HG02852 (cell line): ENCODE measurements around the gene DDX41.
"Not testable (repeated sequence)": the region's sequence is repeated elsewhere in the genome, so short reads cannot be mapped to it uniquely, and the experiment has no call there.

ENCODE experiments used
- ATAC-seq: cut with Tn5 transposase; IDR thresholded peaks from one replicate; pipeline ENCODE4 v1.9.1; 2021; ENCODE audit warnings: mild to moderate bottlenecking, moderate library complexity; ENCODE audit not compliant: unreplicated experiment

The DDX41 gene

GRCh38 chr5:177486256-177486655 lies 30.5 kb downstream of the DDX41 start:
- ATAC-seq = no peak

DNA sequence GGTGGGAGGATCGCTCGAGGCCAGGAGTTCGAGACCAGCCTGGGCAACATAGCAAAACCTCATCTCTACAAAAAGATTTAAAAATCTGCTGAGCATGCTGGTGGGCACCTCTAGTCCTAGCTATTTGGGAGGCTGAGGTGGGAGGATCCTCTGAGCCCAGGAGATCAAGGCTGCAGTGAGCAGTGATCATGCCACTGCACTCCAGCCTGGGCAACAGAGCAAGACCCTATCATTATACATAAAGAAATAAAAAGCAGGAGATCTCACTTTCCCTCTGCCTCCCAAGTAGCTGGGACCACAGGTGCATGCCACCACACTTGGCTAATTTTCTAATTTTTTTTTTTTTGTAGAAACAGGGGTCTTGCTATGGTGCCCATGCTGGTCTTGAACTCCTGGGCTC lies 31.0 kb downstream of the DDX41 start:
- ATAC-seq = not testable (repeated sequence)

DNA sequence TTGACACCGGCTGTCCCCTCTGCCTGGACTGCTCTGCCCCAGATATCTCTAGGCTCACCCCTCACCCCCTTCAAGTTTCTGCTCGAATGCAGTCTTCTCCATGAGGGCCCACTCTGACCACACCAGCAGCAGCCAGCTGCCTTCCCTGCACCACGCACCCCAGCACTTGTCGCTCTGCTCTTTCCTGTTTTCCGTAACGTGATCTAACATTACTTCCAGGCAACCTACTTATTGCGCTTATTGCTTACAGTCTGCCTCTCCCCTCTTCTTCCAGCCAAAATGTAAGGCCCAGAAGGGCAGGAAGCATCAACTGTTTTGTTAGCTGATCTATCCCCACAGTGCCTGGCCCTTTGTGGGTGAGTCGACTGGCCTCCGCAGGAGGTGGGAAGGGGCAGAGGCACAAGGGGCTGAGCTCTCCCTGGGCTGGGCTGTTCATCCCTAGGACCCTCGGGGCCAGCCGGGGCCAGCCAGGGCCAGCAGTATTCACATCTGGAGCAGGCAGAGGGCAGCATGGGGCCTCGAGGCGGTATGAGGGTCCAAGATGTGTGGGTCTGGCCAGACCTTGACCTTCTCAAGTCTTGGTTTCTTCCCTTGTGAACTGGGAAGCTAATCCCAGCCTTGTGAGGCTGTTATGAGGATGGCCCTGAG lies 31.7 kb downstream of the DDX41 start:
- no peak for ATAC-seq

DNA sequence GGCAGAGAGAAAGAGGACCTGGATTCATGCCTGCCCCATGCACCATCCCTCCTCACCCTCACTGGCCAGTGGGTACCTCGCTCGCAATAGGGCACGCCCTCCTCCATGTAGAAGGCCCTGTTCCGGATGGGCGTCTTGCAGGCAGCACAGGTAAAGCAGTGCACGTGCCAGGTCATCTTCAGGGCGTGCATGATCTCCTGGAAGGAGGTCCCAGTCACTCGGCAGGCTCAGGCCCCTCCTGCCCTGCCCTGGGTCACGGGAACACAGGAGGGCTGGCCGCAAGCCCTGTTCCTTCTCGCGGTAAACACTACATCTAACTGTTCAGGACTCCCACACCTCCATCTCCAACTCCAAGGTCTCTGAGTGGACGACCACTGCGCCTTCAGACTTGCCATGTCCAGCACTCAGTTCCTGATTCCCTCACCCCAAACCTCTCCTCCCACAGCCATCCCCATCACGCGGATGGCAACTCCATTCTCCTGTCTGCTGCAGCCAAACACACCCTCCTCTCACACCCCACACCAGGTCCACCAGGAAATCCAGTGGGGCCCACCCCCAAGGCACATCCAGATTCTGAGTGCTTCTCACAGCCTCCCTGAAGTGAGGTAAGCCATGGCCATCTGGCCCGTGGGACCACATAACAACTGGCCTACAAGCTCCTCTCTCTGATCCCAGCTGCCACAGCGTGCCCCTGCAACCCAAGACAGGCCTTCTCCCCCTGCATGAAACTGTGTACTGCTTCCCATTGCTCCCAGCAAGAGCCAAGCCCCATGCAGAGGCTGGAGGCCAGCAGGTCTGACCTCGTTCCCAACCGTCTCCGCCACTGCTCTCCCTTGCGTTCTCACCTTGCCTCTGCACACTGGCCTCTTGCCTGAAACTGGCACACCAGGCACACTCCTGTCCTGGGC lies 32.5 kb downstream of the DDX41 start:
- no peak for ATAC-seq

- no peak for ATAC-seq
Measured at GRCh38 chr5:177483042-177483441, 33.7 kb downstream of the DDX41 start.

DNA sequence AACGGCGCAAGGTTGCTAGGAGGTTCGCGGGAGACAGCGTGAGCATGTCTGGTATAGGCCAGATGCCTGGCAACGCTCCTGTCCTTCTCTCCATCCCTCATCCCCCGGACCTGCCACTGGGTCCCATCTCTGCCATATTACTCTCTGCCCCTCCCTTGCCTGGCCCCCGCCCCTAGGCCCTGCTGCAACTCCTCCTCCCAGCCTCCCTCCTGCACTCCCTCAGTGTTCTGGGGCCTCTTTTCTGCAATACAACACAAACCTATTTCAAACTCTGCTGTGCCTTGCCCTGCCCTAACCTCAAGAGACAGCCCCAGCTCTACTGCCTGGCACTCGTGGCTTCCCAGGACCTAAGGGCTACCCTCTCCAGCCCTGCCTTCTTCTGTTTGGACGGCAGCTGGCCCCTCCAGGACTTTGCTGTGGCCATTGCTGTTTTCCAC lies 34.4 kb downstream of the DDX41 start:
- no peak for ATAC-seq

- no peak for ATAC-seq
Measured at GRCh38 chr5:177479774-177480173, 37.0 kb downstream of the DDX41 start.

DNA sequence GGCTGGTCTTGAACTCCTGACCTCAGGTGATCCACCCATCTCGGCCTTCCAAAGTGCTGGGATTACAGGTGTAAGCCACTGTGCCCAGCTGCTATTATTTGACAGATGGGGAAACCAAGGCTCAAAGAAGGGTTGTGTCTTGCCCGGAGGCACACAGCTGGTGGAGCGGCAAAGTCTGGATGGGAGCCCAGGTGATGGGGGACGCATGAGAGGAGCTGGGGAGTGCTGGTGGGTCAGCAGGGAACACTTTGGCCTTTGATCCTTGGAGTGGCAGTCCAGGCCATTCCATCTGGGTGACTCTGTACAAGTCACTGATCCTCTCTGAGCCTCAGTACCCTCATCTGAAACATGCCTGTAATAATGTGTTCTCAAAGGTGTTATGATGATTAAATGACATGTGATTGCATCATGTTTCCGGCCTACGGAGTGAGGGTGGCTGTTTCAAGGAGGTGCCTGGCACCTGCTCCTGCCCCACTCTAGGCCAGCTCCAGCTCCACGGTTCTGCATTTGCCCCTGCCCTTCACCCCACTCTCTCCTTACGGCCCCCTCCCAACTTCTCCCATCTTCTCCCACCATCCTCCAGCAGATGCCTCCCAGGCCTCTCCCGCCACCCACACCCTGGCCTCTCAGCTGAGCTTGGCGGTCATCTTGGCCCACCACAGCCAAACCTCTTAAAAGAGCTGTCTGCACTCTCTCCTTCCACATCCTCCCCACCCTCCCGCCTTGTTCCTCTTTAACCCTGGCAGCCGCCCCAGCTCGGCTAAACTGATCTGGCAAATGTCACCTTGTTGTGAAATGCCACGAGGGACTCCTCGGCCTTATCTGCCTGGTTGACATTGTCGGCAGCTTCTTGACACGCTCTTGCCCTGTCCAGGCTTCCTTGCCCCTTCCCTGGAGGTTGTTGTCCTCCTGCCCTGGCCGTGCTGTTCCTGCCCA lies 37.8 kb downstream of the DDX41 start:
- no peak for ATAC-seq

- no peak for ATAC-seq
Measured at GRCh38 chr5:177477701-177478477, 38.9 kb downstream of the DDX41 start.

DNA sequence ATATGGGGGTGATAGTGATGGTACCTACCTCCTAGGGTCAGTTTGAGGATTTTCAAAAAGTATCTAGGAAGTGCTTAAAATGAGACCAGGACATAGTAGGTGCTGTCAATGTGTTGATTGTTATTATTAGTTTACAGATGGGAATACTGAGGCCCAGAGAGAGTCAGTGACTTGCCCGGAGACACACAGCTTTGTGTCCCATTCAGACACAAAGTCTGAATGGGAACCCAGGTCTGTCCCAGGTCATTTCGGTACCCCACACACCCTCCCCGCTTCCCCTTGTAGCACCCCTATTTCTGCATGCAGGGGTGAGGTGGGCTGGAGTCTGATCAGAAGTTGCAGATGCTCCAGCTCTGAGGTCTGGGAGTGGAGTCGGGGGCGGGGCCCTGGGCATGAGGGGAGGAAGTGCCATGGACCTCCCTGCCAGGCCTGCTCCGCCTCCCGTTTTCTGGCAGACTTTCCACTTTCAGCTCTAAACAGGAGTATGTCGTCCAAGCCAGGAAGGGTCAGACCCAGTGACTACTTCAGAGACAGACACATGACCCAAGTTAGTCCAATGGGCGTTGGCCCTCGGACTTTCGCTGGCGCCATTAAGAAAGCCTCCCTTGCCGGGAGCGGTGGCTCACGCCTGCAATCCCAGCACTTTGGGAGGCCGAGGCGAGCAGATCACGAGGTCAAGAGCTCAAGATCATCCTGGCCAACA lies 40.1 kb downstream of the DDX41 start:
- no peak for ATAC-seq

- no peak for ATAC-seq
Measured at GRCh38 chr5:177475563-177476427, 41.0 kb downstream of the DDX41 start.

GRCh38 chr5:177474846-177475562 lies 41.8 kb downstream of the DDX41 start:
- ATAC-seq = no peak

GRCh38 chr5:177474002-177474476 lies 42.7 kb downstream of the DDX41 start:
- no peak for ATAC-seq

DNA sequence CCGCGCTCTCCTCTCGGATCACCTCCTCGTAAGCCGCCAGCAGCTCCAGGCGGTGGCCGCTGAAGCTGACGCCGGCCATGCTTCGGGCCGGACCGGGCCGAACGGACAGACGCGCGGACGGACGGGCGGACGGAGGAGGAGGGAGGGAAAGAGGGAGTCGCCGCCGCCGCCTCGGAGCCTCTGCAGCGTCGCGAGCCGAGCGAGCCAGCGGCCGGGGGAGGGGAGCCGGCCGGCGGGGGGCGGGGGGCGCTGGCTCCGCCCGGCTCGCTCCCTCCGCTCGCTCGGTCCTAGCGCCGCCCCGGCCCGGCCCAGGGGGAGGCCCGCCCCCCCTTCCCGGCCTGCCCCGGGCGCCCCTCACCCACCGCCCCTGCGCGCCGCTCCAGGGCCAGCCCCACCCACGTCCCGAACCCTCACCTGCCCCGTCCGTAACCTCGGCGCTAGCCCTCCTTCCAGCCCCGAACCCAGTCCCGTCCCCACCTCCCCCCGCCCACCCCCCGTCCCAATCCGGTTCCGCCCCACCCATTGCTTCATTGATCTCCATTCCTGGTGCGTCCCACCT lies 43.2 kb downstream of the DDX41 start, which contains the start of gene DBN1:
DBN1 (minus strand) TSS at position 192 of the 559 bp plus-strand sequence; CDS start at position 79, 113 bp downstream.
- no peak for ATAC-seq

GRCh38 chr5:177472460-177473442 lies 44.0 kb downstream of the DDX41 start:
- peak; percentile 41 for ATAC-seq

GRCh38 chr5:177471610-177472356 lies 45.0 kb downstream of the DDX41 start:
- ATAC-seq = no peak
